Kidney (tissue), 14 donors: Measurements from ENCODE around the gene RNF126. TPM values are rescaled to one million over a fixed set of nuclear protein-coding genes. Genes with fewer than 3 reads are reported as not detected.

ENCODE experiments used
- DNase-seq, 5 donors: peaks; one replicate each; pipeline ENCODE4 v3.0.0-alpha.2; 2013 to 2020
- FAIRE-seq: peaks from 2 replicates; lab custom pipeline; 2012; peaks lifted over from hg19 to GRCh38; lab: Jason Lieb, UNC
- H3K27ac ChIP-seq, 2 donors: one replicate each; pipeline ENCODE4 v1.7.0; 2013; ENCODE audit warnings: low read depth in 2 of 2, low read length in 2 of 2, inconsistent platforms in 1 of 2
- H3K27me3 ChIP-seq: one replicate; pipeline ENCODE4 v1.7.1; 2013; ENCODE audit warnings: low read length, inconsistent platforms; ENCODE audit not compliant: control insufficient read depth, insufficient read depth
- H3K36me3 ChIP-seq, 3 donors: one replicate each; pipeline versions ENCODE4 v1.7.0 to v1.7.1; 2013; ENCODE audit warnings: low read length in 3 of 3, control low read depth in 1 of 3, inconsistent platforms in 1 of 3; ENCODE audit not compliant: insufficient read depth in 3 of 3, control insufficient read depth in 2 of 3
- H3K4me1 ChIP-seq, 3 donors: one replicate each; pipeline versions ENCODE4 v1.7.0 to v1.7.1; 2013; ENCODE audit warnings: low read length in 3 of 3, inconsistent platforms in 1 of 3, low read depth in 1 of 3; ENCODE audit not compliant: control insufficient read depth in 2 of 3, insufficient read depth in 2 of 3
- H3K4me3 ChIP-seq, 3 donors: one replicate each; pipeline versions ENCODE4 v1.7.0 to v1.8.1; 2013; ENCODE audit warnings: low read length in 3 of 3, control low read depth in 1 of 3, inconsistent platforms in 1 of 3
- H3K9ac ChIP-seq, 3 donors: one replicate each; pipeline versions ENCODE4 v1.7.0 to v1.7.1; 2013; ENCODE audit warnings: low read length in 3 of 3, control low read depth in 1 of 3, inconsistent platforms in 1 of 3
- H3K9me3 ChIP-seq, 3 donors: one replicate each; pipeline versions ENCODE4 v1.7.0 to v1.7.1; 2013; ENCODE audit warnings: low read length in 3 of 3, control low read depth in 1 of 3, inconsistent platforms in 1 of 3; ENCODE audit not compliant: control insufficient read depth in 2 of 3, insufficient read depth in 1 of 3
- intact Hi-C: fragments of 100-400 bp; cut with DNase I; formaldehyde crosslinking; loops from one replicate; pipeline ENCODE4 v1.11.1; 2022
- polyA plus RNA-seq: library from polyadenylated mRNA; stranded (reverse); fragments of 350-450 nt; fragmentation: Illumina TruSeq; extraction: RNeasy Lipid Tissue Mini Kit (QIAGEN cat#74804); gene quantifications from one replicate; pipeline ENCODE4 v1.2.3, GENCODE V29; 2014; ENCODE audit warnings: low read depth, low replicate concordance; ENCODE audit not compliant: insufficient read depth
- total RNA-seq: library from RNA; stranded (reverse); fragmentation: NEBNext Ultra II Directional; extraction: Animal tissue kit (Norgen Biotek cat#: 25700); gene quantifications from one replicate; pipeline ENCODE4 v1.2.1, GENCODE V29; 2021
- TF ChIP-seq, protein P1 (sequence below): IDR thresholded peaks from 3 replicates; pipeline ENCODE4 v1.5.1; 2012; ENCODE audit warnings: mild to moderate bottlenecking, moderate library complexity, borderline replicate concordance; ENCODE audit not compliant: insufficient read depth; ENCODE audit errors: extremely low read depth
- donor health status: control.
- donor health status: control.
- donor health status: control.
- donor health status: control.
- donor health status: control.
- donor health status: DM: yes; HTN: yes; CAD: no.
- donor health status: Normal renal cell carcinoma (clear cell type).

The RNF126 gene
- total and polyA plus RNA-seq, 2 donors from 2014 or later, result 33.3 to 38.0 TPM

DNA sequence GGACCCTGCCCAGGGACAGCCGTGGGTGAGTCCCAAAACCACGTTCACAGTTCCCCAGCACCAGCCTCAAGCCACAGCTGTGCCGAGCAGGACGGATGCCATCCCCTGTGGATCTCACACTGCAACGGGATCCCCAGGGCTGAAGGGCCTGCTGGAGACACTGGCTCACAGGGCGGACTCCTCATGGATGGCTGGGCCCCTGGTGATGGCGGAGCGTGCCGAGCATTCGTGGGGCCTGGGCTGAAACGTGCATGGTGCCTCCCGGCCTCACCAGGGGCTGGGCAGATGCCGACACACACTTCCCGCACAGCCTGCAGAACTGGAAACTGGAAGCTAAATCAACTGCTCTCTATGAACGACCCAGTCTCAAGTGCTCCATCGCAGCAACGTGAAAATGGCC lies 9.6 kb downstream of the RNF126 start:
- Histone ChIP-seq H3K36me3 (peaks cover 0 to 10% (median 0%) of the 10 kb centered on the region in 3 donors), H3K9me3 (no peaks in the 10 kb centered on the region), H3K27ac (no peak overlapping the region), H3K4me1 (peaks cover 0 to 6% (median 0%) of the 10 kb centered on the region in 3 donors), H3K27me3 (no peaks in the 10 kb centered on the region), H3K4me3 (no peak overlapping the region), H3K9ac (no peak overlapping the region)
- intact Hi-C loops, result no loop called here
- peak in 1 of 5 donors; percentile 79 for DNase-seq
- no peak for FAIRE-seq
- TF ChIP-seq, protein P1, sequence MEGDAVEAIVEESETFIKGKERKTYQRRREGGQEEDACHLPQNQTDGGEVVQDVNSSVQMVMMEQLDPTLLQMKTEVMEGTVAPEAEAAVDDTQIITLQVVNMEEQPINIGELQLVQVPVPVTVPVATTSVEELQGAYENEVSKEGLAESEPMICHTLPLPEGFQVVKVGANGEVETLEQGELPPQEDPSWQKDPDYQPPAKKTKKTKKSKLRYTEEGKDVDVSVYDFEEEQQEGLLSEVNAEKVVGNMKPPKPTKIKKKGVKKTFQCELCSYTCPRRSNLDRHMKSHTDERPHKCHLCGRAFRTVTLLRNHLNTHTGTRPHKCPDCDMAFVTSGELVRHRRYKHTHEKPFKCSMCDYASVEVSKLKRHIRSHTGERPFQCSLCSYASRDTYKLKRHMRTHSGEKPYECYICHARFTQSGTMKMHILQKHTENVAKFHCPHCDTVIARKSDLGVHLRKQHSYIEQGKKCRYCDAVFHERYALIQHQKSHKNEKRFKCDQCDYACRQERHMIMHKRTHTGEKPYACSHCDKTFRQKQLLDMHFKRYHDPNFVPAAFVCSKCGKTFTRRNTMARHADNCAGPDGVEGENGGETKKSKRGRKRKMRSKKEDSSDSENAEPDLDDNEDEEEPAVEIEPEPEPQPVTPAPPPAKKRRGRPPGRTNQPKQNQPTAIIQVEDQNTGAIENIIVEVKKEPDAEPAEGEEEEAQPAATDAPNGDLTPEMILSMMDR, result no peak

- peaks cover 0 to 10% (median 0%) of the 10 kb centered on the region in 3 donors for H3K36me3 ChIP-seq
- peak in 1 of 5 donors; percentile 71 for DNase-seq
- peaks cover 0 to 3% (median 0%) of the 10 kb centered on the region in 3 donors for H3K4me1 ChIP-seq
- H3K4me3 ChIP-seq, result no peak overlapping the region
- FAIRE-seq, result no peak
- H3K9me3 ChIP-seq, result no peaks in the 10 kb centered on the region
- H3K9ac ChIP-seq, result no peak overlapping the region
- TF ChIP-seq, protein P1, result no peak
- H3K27me3 ChIP-seq, result no peaks in the 10 kb centered on the region
- intact Hi-C loops, result no loop called here
- no peak overlapping the region for H3K27ac ChIP-seq
These were observed 10.3 kb downstream of the RNF126 start for GRCh38 chr19:652467-653389.

DNA sequence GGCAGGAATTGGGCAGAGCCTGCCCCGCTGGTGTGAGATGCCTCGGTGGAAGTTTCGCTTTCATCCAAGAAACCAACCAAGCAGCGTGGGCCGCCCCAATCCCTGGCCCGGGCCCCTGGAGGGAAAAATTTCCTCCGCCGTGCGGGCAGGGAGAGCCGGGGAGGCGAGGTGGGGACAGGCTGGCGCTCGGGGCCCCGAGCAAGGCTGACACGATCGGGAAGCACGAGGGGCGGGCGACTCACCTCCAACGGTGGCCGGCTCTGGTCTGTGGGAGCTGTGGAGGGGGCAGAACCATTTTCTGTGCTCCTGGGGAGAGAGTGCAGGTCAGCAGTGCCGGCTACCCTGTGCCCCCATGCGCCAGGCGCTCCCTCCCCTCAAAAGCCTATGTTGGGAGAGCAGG lies 11.0 kb downstream of the RNF126 start:
- intact Hi-C loops, result no loop called here
- H3K4me1 ChIP-seq, result no peaks in the 10 kb centered on the region
- no peak for DNase-seq
- FAIRE-seq, result no peak
- no peak overlapping the region for H3K4me3 ChIP-seq
- no peak overlapping the region for H3K27ac ChIP-seq
- no peaks in the 10 kb centered on the region for H3K27me3 ChIP-seq
- TF ChIP-seq, protein P1, result no peak
- no peaks in the 10 kb centered on the region for H3K9me3 ChIP-seq
- H3K36me3 ChIP-seq, result peaks cover 0 to 10% (median 0%) of the 10 kb centered on the region in 3 donors
- no peak overlapping the region for H3K9ac ChIP-seq
